ENCODE measurements around the gene SNORC. TPM values are rescaled to one million over a fixed set of nuclear protein-coding genes. Genes with fewer than 3 reads are reported as not detected.

The SNORC gene
- total and polyA plus RNA-seq, 2 of the 4 experiments (the other 2 are of a cell fraction), result under 0.01 to 0.67 TPM

DNA sequence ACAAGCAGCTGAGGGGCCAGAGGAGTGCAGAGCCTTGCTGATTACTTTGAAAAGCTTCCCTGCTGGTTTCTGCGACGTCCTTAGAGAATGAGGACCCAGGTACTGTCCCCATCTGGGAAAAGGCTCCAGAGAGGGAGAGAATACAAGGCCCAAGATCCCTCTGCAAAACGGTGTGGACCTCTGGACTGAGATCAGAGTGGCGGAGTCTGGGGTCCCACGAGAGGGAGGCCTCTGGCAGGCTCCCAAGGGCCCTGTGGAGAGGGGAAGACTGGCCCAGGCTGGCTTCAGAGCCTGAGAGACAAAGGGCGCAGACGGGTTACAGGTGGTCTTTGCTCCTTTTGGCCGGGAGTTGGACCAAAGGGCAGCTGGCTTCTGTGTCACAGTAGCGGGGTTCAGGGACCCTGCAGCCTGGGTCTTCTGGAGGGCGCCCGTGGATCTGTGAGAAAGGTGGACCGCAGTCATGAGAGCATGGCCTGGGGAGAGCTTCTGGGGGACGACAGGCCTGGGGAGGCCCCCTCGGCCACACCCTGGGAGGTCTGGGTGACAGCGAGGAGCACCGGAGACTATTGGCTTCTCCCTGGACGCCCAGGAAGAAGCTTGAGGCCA, 805 bp downstream of the SNORC start:
- Histone ChIP-seq H4K20me1 (ENCODE audit: insufficient read depth, low read length) (no peaks in the 10 kb centered on the region), H3K56ac (ENCODE audit: extremely low read depth, insufficient read depth, low read length) (no peak overlapping the region), H3K27ac (ENCODE audit: insufficient read depth, low read length) (no peak overlapping the region), H2AFZ (replicated peaks; ENCODE audit: low read length, poor library complexity) (no peak overlapping the region), H2BK20ac (ENCODE audit: low read depth, low read length) (no peak overlapping the region), H3K4me1 (ENCODE audit: control insufficient read depth, insufficient read depth, low read length) (no peaks in the 10 kb centered on the region), H4K91ac (ENCODE audit: insufficient read depth, low read depth, low read length) (no peak overlapping the region), H2BK5ac (ENCODE audit: low read depth, low read length, poor library complexity, severe bottlenecking) (no peak overlapping the region), H4K5ac (ENCODE audit: low read depth, low read length) (no peak overlapping the region), H3K4me2 (ENCODE audit: low read depth, low read length) (no peak overlapping the region), H3K36me3 (ENCODE audit: control insufficient read depth, insufficient read depth, low read length) (no peaks in the 10 kb centered on the region), H2BK120ac (ENCODE audit: low read depth, low read length) (no peak overlapping the region), H3K23ac (ENCODE audit: low read depth, low read length) (no peak overlapping the region), H2BK15ac (ENCODE audit: low read depth, low read length) (no peak overlapping the region), H3K18ac (ENCODE audit: low read depth, low read length) (no peak overlapping the region), H3K14ac (replicated peaks; ENCODE audit: low read depth, low read length) (no peak overlapping the region), H3K9me3 (ENCODE audit: control insufficient read depth, insufficient read depth, low read length) (no peaks in the 10 kb centered on the region), H4K8ac (ENCODE audit: low read depth in 2 of 2, low read length in 2 of 2) (no peak overlapping the region), H3K9ac (ENCODE audit: low read depth, low read length) (no peak overlapping the region), H3K4me3 (ENCODE audit: insufficient read depth, low read depth, low read length) (no peak overlapping the region), H3K4ac (ENCODE audit: low read depth, low read length) (no peak overlapping the region), H2AK5ac (ENCODE audit: low read depth, low read length) (no peak overlapping the region), H3K27me3 (ENCODE audit: control insufficient read depth, insufficient read depth, low read length) (peaks cover 6% of the 10 kb centered on the region; the same call in 1 of the 2 replicates), H3K9me1 (ENCODE audit: insufficient read depth, low read length) (no peaks in the 10 kb centered on the region), H2AK9ac (replicated peaks; ENCODE audit: low read depth, low read length, poor library complexity) (no peak overlapping the region), H3K79me1 (ENCODE audit: low read depth in 1 of 2, low read length in 2 of 2) (no peaks in the 10 kb centered on the region)
- intact Hi-C loops (cut with micrococcal nuclease) (no loop called here), in situ Hi-C loops (cut with MboI; ENCODE audit: low sequenced_read_pairs) (no loop called here), dilution Hi-C loops (cut with HindIII; ENCODE audit: low sequenced_read_pairs, unreplicated experiment) (no loop called here)
- WGBS, 2 experiments (ENCODE audit: extremely low coverage in 2 of 2, insufficient read length in 1 of 2), result 94% methylated on average over 6 of the region's 17 CpGs; no CpG with 5 or more reads in 1 of the 2 experiments
- ATAC-seq (ENCODE audit: low read depth) (no peak), DNase-seq (no peak)
- POLR2A ChIA-PET (ENCODE audit: unreplicated experiment), result no interaction called here
- BruUV-seq (replicated peaks), result no TSS peak
- CTCF ChIA-PET, result no interaction called here
- TF ChIP-seq MXI1 (IDR thresholded peaks at IDR 0.05; ENCODE audit: borderline replicate concordance, low read depth, low read length) (no peak), POLR2A (IDR thresholded peaks at IDR 0.05; ENCODE audit: low read depth, low read length) (no peak), NFE2L2 (IDR thresholded peaks at IDR 0.05; ENCODE audit: low read depth, low read length) (no peak), MAZ (IDR thresholded peaks at IDR 0.05; ENCODE audit: borderline replicate concordance, low read depth, low read length) (no peak), RFX5 (IDR thresholded peaks at IDR 0.05; ENCODE audit: low read depth, low read length) (no peak), MAFK (IDR thresholded peaks at IDR 0.05; ENCODE audit: low read depth, low read length) (no peak), FOS (IDR thresholded peaks at IDR 0.05; ENCODE audit: low read depth, low read length) (no peak), CEBPB (IDR thresholded peaks at IDR 0.05; ENCODE audit: low read depth, low read length) (no peak)
- TF ChIP-seq, protein P1, sequence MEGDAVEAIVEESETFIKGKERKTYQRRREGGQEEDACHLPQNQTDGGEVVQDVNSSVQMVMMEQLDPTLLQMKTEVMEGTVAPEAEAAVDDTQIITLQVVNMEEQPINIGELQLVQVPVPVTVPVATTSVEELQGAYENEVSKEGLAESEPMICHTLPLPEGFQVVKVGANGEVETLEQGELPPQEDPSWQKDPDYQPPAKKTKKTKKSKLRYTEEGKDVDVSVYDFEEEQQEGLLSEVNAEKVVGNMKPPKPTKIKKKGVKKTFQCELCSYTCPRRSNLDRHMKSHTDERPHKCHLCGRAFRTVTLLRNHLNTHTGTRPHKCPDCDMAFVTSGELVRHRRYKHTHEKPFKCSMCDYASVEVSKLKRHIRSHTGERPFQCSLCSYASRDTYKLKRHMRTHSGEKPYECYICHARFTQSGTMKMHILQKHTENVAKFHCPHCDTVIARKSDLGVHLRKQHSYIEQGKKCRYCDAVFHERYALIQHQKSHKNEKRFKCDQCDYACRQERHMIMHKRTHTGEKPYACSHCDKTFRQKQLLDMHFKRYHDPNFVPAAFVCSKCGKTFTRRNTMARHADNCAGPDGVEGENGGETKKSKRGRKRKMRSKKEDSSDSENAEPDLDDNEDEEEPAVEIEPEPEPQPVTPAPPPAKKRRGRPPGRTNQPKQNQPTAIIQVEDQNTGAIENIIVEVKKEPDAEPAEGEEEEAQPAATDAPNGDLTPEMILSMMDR (conservative IDR thresholded peaks at IDR 0.05; ENCODE audit: low read depth, low read length), result no peak
- TF ChIP-seq, protein P2, sequence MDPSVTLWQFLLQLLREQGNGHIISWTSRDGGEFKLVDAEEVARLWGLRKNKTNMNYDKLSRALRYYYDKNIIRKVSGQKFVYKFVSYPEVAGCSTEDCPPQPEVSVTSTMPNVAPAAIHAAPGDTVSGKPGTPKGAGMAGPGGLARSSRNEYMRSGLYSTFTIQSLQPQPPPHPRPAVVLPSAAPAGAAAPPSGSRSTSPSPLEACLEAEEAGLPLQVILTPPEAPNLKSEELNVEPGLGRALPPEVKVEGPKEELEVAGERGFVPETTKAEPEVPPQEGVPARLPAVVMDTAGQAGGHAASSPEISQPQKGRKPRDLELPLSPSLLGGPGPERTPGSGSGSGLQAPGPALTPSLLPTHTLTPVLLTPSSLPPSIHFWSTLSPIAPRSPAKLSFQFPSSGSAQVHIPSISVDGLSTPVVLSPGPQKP (IDR thresholded peaks at IDR 0.05; ENCODE audit: borderline replicate concordance, low read depth, low read length), result no peak
